ENCODE data around the gene ERBIN.

- TF ChIP-seq CREB1 (CRISPR knock-in tag; IDR thresholded peaks at IDR 0.05; ENCODE audit: low read depth) (no peak), REST (IDR thresholded peaks at IDR 0.05; ENCODE audit: unreplicated experiment) (no peak), CTCF (conservative IDR thresholded peaks at IDR 0.05; ENCODE audit: low read depth in 2 of 2) (no peak), EZH2phosphoT487 (IDR thresholded peaks at IDR 0.05; ENCODE audit: unreplicated experiment) (no peak), POLR2AphosphoS5 (IDR thresholded peaks at IDR 0.05; ENCODE audit: low read depth) (no peak), ETS1 (IDR thresholded peaks at IDR 0.05) (no peak), EZH2 (IDR thresholded peaks at IDR 0.05; ENCODE audit: low read depth, unreplicated experiment) (no peak), STAT1 (IDR thresholded peaks at IDR 0.05; ENCODE audit: unreplicated experiment) (no peak)
Observed at GRCh38 chr5:65986796-65987195, 60.4 kb downstream of the ERBIN start.
